NCI-H2107 (cell line): ENCODE results near the gene NPIPB8.
"Not testable (repeated sequence)": the region's sequence is repeated elsewhere in the genome, so short reads cannot be mapped to it uniquely, and the experiment has no call there.

Experiments used
- DNase-seq: peaks from one replicate; lab custom pipeline; 2025; lab: John Stamatoyannopoulos, UW

Gene NPIPB8

GRCh38 chr16:28636093-28636823 is 1.6 kb upstream of the NPIPB8 start:
- not testable (repeated sequence) for DNase-seq

DNA sequence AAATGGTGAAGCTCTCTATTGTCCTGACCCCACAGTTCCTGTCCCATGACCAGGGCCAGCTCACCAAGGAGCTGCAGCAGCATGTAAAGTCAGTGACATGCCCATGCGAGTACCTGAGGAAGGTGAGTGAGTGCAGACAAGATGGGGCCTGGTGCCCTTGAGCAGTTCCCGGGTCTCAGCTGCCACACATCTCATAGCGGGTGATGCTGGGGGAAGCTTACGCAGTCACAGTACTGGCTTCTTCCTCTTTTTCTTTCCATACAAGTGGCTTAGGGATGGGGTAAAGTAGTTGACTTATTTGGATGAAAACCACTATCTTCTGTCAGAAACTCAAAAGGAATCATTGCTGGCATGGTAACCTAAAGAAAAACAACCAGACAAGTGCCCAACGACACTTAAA is 494 bp downstream of the NPIPB8 start:
- DNase-seq: not testable (repeated sequence)

DNA sequence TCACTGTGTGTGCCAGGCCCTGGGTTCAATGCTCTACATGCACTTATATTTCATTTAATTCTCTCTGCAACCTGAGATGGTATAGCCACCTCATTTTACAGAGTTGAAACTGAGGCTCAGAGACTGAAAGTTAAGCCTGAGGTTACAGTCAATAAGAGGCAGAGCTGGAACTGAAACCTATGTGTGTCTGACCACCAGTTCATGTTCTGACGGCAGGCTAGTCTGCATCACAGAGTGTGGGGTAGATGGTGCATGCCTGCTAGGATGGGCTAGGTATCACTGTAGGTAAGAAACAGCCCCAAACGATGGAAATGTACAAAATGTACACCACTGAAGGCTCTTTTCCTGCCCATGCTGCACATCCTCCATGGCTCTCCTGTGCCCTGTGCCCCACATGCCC is 2.1 kb downstream of the NPIPB8 start:
- DNase-seq: not testable (repeated sequence)

GRCh38 chr16:28666264-28666663 is 28.4 kb downstream of the NPIPB8 start:
- not testable (repeated sequence) for DNase-seq

DNA sequence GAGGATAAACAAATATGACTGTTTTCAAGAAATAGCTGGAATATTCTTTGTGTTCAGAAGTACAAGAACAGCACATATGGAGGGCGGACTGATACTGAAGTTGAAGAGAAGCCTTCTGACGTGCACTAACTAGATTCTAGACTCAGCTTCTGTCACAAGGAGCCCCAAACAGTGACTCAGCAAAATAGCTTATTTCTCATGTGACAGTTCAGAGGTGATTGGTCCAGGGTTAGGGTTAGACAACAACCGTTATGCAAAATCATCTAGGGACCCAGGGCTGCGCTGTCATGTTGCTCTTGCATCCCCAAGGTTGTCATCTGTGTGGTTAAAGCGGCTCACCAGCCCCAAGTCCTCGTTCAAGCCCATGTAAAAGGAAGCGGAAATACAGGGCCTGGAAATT is 29.6 kb downstream of the NPIPB8 start:
- not testable (repeated sequence) for DNase-seq

DNA sequence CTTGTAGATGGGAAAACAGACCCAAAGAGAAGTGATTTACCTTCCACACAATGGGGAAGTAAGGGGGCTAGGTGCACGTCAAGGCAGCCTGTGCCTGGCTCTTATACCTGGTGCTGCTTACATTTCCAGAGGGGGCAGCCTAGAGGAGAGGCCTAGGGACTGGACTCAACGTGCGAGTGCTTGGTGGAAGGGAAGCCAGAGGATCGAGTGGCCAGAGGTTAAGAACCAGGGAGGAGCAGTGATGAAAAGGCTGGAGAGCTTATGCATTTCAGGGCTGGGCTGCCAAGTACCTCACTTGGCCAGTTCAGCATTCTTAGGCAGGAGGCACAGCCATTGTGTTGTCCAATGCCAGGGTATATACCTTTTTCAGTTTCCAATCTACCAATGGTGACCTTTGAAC is 30.3 kb downstream of the NPIPB8 start:
- DNase-seq: not testable (repeated sequence)

DNA sequence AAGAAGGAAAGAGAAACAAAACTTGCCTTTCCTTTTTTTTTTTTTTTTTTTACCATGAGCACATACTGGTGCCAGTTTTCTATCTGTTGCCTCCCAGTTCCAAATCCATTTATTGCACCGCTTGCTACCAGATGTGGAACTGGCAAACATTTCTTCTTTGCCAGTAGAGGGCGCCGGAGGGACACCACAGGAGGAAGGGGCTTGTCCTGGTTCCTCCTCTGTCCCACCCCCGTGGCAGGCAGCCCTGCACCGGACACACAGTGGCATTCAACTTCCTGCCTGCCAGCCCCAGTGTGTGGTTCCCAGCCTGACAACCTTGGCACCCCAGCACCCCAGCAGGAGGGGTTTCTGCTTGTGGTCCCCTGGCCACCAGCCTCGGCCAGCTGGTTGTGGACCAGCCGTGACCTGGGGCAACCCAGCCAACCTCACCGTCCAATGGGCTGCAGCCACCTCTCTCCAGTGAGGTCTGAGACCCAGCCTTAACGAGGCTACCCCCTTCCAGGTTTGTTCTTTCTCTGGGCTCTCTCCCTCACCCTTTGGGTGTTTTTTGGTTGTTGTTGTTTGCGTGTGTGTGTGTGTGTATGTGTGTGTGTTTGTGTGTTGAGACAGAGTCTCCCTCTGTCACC is 50.6 kb downstream of the NPIPB8 start:
- not testable (repeated sequence) for DNase-seq

DNA sequence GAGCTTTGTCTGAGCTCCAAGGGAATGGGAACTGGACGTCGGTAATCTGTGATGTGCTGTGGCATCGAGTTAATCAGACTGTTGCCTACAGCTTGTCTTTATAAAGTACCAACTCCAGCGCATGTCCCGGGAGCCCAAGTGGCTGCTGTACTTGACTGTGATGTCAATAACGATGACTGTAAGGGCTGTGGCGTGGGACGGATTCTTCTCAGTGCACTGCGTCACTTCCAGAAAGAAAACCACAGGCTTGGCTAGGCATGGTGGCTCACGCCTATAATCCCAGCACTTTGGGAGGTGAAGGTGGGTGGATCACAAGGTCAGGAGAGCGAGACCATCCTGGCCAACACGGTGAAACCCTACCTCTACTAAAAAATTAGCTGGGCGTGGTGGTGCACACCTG is 51.6 kb downstream of the NPIPB8 start:
- DNase-seq: not testable (repeated sequence)

GRCh38 chr16:28691722-28692121 is 53.9 kb downstream of the NPIPB8 start:
- DNase-seq: not testable (repeated sequence)

DNA sequence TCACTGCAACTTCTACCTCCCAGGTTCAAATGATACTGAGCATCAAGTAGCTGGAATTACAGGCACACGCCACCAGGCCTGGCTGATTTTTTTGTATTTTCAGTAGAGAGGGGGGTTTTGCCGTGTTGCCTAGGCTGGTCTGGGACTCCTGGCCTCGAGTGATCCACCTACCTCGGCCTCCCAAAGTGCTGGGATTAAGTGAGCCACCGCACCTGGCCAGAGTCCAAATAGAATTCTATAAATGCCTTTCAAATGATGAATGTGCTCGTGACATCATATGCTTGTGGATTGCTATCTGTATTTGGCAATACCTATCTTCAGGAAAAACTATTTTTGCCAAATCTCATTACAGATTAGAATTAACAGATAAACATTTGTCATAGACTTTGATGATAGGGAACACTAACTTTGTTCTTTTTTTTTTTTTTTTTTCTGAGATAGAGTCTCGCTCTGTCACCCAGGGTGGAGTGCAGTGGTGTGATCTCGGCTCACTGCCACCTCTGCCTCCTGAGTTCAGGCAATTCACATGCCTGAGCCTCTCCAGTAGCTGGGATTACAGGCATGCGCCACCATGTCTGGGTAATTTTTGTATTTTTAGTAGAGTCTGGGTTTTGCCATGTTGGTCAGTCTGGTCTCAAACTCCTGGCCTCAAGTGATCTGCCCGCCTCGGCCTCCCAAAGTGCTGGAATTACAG is 55.5 kb downstream of the NPIPB8 start:
- not testable (repeated sequence) for DNase-seq

DNA sequence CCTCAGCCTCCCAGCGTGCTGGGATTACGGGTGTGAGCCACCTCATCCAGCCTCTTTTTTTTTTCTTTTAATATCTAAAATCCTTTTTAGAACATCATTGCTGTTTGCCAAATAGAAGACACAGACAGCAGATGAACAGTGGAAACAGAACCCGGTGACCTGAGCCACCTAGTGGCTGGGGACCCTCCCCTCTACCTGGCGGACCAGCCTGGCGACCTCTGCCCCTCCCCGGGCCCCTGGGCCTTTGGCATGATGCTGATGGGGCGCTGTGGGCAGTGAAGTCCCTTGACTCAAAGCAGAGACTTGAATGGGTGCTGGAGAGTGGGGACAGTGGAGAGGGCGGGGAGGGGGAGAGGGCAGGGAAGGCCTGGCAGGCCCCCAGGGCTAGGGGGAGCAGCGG is 61.9 kb downstream of the NPIPB8 start:
- not testable (repeated sequence) for DNase-seq

DNA sequence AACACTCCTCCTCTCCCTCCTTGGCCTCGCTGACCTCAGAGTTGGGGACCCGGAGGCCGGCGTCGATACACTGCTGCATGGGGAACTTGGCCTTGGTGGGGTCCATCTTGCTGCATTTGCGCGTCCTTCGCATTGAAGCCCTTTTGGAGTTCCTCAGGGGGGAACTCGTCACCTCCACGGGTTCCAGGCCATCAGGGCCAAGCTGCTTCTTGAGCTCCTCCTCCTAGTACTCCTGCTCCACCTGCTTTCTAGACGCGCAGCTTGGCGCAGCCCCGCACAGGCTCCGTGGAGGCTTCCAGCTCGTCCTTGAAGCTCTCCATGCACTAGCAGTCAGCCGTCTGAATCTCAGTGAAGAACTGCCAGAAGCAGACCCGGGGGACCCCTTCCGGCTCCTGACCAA is 62.5 kb downstream of the NPIPB8 start:
- DNase-seq: not testable (repeated sequence)

GRCh38 chr16:28701384-28701783 is 63.5 kb downstream of the NPIPB8 start:
- DNase-seq: not testable (repeated sequence)

DNA sequence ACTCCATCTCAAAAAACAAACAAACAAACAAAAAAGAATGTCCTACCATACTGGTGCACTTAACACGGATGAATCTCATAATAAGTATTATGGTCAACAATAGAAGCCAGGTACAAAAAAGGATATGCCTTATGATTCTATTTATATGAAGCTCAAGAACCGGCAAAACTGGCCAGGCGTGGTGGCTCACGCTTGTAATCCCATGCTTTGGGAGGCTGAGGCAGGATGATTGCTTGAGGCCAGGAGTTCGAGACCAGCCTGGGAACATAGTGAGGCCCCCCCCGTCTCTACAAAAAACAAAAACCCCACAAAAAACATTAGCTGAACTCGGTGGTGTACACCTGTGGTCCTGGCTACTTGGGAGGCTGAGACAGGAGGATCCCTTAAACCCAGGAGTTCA is 66.4 kb downstream of the NPIPB8 start:
- not testable (repeated sequence) for DNase-seq
